Measurements from ENCODE around the gene TNIK. TPM values are rescaled to one million over a fixed set of nuclear protein-coding genes. Genes with fewer than 3 reads are reported as not detected.
"Not testable (repeated sequence)": the region's sequence is repeated elsewhere in the genome, so short reads cannot be mapped to it uniquely, and the experiment has no call there.

The TNIK gene
- total RNA-seq, 1 experiment from 2014 or later, result 10.4 TPM

GRCh38 chr3:171380711-171381425 is 79.3 kb downstream of the TNIK start:
- no peak for DNase-seq (ENCODE audit: low read depth, low spot score)
- in situ Hi-C loops (cut with HindIII; ENCODE audit: low pct_unique_long_range_greater_than_20kb, low sequenced_read_pairs), result no loop called here

- in situ Hi-C loops (cut with HindIII; ENCODE audit: low pct_unique_long_range_greater_than_20kb, low sequenced_read_pairs), result no loop called here
- DNase-seq (ENCODE audit: low read depth, low spot score), result no peak
Observed at GRCh38 chr3:171379961-171380483, 80.2 kb downstream of the TNIK start.

- in situ Hi-C loops (cut with HindIII; ENCODE audit: low pct_unique_long_range_greater_than_20kb, low sequenced_read_pairs), result no loop called here
- DNase-seq (ENCODE audit: low read depth, low spot score), result no peak
Observed at GRCh38 chr3:171379281-171379680, 80.9 kb downstream of the TNIK start.

- in situ Hi-C loops (cut with HindIII; ENCODE audit: low pct_unique_long_range_greater_than_20kb, low sequenced_read_pairs), result no loop called here
Observed at GRCh38 chr3:171378586-171378985, 81.6 kb downstream of the TNIK start.

GRCh38 chr3:171377859-171378258 is 82.3 kb downstream of the TNIK start:
- in situ Hi-C loops (cut with HindIII; ENCODE audit: low pct_unique_long_range_greater_than_20kb, low sequenced_read_pairs), result no loop called here
- no peak for DNase-seq (ENCODE audit: low read depth, low spot score)

More at GRCh38 chr3:171378586-171378985, 81.6 kb downstream of the TNIK start:
- DNase-seq (ENCODE audit: low read depth, low spot score), result no peak

GRCh38 chr3:171376596-171376947 is 83.6 kb downstream of the TNIK start:
- DNase-seq (ENCODE audit: low read depth, low spot score), result no peak
- in situ Hi-C loops (cut with HindIII; ENCODE audit: low pct_unique_long_range_greater_than_20kb, low sequenced_read_pairs), result no loop called here

GRCh38 chr3:171375666-171376595 is 84.3 kb downstream of the TNIK start:
- in situ Hi-C loops (cut with HindIII; ENCODE audit: low pct_unique_long_range_greater_than_20kb, low sequenced_read_pairs), result no loop called here

GRCh38 chr3:171374661-171375285 is 85.4 kb downstream of the TNIK start:
- in situ Hi-C loops (cut with HindIII; ENCODE audit: low pct_unique_long_range_greater_than_20kb, low sequenced_read_pairs), result no loop called here
- no peak for DNase-seq (ENCODE audit: low read depth, low spot score)

More at GRCh38 chr3:171375666-171376595, 84.3 kb downstream of the TNIK start:
- no peak for DNase-seq (ENCODE audit: low read depth, low spot score)

GRCh38 chr3:171374260-171374659 is 85.9 kb downstream of the TNIK start:
- DNase-seq (ENCODE audit: low read depth, low spot score), result no peak

GRCh38 chr3:171373711-171374110 is 86.5 kb downstream of the TNIK start:
- no peak for DNase-seq (ENCODE audit: low read depth, low spot score)
- in situ Hi-C loops (cut with HindIII; ENCODE audit: low pct_unique_long_range_greater_than_20kb, low sequenced_read_pairs), result no loop called here

More at GRCh38 chr3:171374260-171374659, 85.9 kb downstream of the TNIK start:
- in situ Hi-C loops (cut with HindIII; ENCODE audit: low pct_unique_long_range_greater_than_20kb, low sequenced_read_pairs), result no loop called here

GRCh38 chr3:171372694-171373093 is 87.5 kb downstream of the TNIK start:
- in situ Hi-C loops (cut with HindIII; ENCODE audit: low pct_unique_long_range_greater_than_20kb, low sequenced_read_pairs), result no loop called here
- DNase-seq (ENCODE audit: low read depth, low spot score), result no peak

GRCh38 chr3:171371354-171371753 is 88.9 kb downstream of the TNIK start:
- in situ Hi-C loops (cut with HindIII; ENCODE audit: low pct_unique_long_range_greater_than_20kb, low sequenced_read_pairs), result no loop called here
- DNase-seq (ENCODE audit: low read depth, low spot score), result no peak

GRCh38 chr3:171369156-171369555 is 91.0 kb downstream of the TNIK start:
- DNase-seq (ENCODE audit: low read depth, low spot score), result no peak
- in situ Hi-C loops (cut with HindIII; ENCODE audit: low pct_unique_long_range_greater_than_20kb, low sequenced_read_pairs), result no loop called here

- DNase-seq (ENCODE audit: low read depth, low spot score); in situ Hi-C loops (cut with HindIII; ENCODE audit: low pct_unique_long_range_greater_than_20kb, low sequenced_read_pairs): not testable (repeated sequence)
Observed at GRCh38 chr3:171366738-171367137, 93.5 kb downstream of the TNIK start.

- DNase-seq (ENCODE audit: low read depth, low spot score), result no peak
- in situ Hi-C loops (cut with HindIII; ENCODE audit: low pct_unique_long_range_greater_than_20kb, low sequenced_read_pairs), result no loop called here
Observed at GRCh38 chr3:171366043-171366442, 94.2 kb downstream of the TNIK start.

- in situ Hi-C loops (cut with HindIII; ENCODE audit: low pct_unique_long_range_greater_than_20kb, low sequenced_read_pairs), result no loop called here
Observed at GRCh38 chr3:171365489-171365888, 94.7 kb downstream of the TNIK start.

GRCh38 chr3:171364500-171364899 is 95.7 kb downstream of the TNIK start:
- no peak for DNase-seq (ENCODE audit: low read depth, low spot score)
- in situ Hi-C loops (cut with HindIII; ENCODE audit: low pct_unique_long_range_greater_than_20kb, low sequenced_read_pairs), result no loop called here

More at GRCh38 chr3:171365489-171365888, 94.7 kb downstream of the TNIK start:
- no peak for DNase-seq (ENCODE audit: low read depth, low spot score)

- peak; percentile 53 for DNase-seq (ENCODE audit: low read depth, low spot score)
- in situ Hi-C loops (cut with HindIII; ENCODE audit: low pct_unique_long_range_greater_than_20kb, low sequenced_read_pairs), result no loop called here
Observed at GRCh38 chr3:171363202-171363601, 97.0 kb downstream of the TNIK start.
